ENCODE results near the gene GLIS1.

The GLIS1 gene

DNA sequence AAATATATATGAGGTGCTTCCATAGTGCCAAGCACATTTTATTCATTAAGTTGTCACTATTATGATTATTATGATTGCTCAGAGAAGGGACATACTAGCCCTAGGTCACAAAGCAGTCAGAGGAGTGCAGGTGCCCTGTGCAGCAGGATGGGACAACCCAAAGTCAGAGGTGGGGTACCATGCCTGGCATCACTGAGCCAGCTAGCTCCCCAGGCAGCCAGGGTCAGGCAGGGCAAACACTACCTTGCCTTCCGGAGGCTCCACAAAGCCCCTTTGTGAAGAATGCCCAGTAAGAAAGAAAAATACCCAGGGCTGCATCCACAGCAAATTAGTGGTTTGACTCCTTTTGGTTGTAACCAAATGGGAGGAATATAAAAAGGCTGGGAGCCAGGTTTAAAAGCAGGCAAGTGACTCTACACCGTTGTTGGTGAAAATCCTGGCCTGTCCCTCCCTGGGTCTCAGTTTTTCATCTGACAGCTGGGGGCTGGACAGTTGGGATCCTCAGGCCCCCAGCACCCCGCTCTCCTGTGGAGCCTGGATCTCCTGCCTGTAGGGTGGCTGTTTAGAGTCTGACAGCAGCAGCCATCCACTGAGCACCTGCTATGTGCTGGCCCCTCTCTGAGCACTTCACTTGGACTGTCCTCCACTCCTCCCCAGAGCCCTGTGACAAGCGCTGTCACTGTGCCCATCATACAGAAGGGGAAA is 98.8 kb downstream of the GLIS1 start:
- Histone ChIP-seq H3K9me3 (ENCODE audit: insufficient read depth, low read length, severe bottlenecking) (no peaks in the 10 kb centered on the region), H3K4me1 (ENCODE audit: insufficient read depth, low read length) (no peaks in the 10 kb centered on the region), H3K9ac (ENCODE audit: low read depth, low read length) (no peak overlapping the region), H3K36me3 (ENCODE audit: insufficient read depth, low read length) (no peaks in the 10 kb centered on the region), H3K4me3 (ENCODE audit: low read depth in 1 of 2, low read length in 2 of 2) (no peak overlapping the region), H3K27ac (ENCODE audit: low read length) (no peak overlapping the region), H3K79me2 (ENCODE audit: insufficient read depth, low read length) (no peaks in the 10 kb centered on the region), H2AFZ (ENCODE audit: low read depth, low read length) (no peak overlapping the region), H4K20me1 (ENCODE audit: insufficient read depth, low read length) (no peaks in the 10 kb centered on the region), H3K4me2 (ENCODE audit: insufficient read depth, low read length) (no peak overlapping the region), H3K27me3 (ENCODE audit: insufficient read depth, low read length, poor library complexity) (peaks cover 6% of the 10 kb centered on the region)
- DNase-seq (no peak), ATAC-seq (ENCODE audit: insufficient read depth, low read depth) (no peak)
- no peak for TF ChIP-seq EZH2 (IDR thresholded peaks at IDR 0.05; ENCODE audit: borderline replicate concordance, low read depth, low read length, severe bottlenecking)

DNA sequence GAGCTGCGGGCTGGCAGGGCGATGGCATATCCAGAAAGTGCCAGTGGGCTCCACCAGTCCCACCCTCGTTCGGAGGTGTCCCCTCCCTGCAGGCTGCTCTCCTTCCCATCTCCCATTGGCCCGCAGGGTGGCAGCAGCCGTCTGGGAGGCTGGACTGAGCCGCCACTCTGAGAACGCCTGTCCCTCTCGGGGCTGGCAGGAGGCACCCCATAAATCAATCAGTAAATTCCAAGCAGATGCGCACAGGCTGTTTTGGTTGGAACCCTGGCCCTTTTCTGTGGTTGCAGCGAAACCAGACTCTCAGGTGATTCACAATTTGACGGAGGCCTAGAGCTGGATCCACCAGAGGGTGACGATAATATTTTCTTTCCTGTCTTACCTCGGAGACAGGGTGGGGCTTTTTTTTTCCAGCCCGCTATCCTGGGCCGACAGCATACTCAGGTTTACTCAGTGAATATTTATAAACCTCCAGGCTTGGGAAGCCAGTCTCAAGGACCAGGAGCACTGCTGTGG is 99.7 kb downstream of the GLIS1 start:
- ATAC-seq (ENCODE audit: insufficient read depth, low read depth) (no peak), DNase-seq (no peak)
- Histone ChIP-seq H3K4me3 (ENCODE audit: low read depth in 1 of 2, low read length in 2 of 2) (no peak overlapping the region), H3K4me1 (ENCODE audit: insufficient read depth, low read length) (no peaks in the 10 kb centered on the region), H3K27me3 (ENCODE audit: insufficient read depth, low read length, poor library complexity) (peaks cover 10% of the 10 kb centered on the region), H4K20me1 (ENCODE audit: insufficient read depth, low read length) (no peaks in the 10 kb centered on the region), H3K79me2 (ENCODE audit: insufficient read depth, low read length) (no peaks in the 10 kb centered on the region), H3K4me2 (ENCODE audit: insufficient read depth, low read length) (no peak overlapping the region), H2AFZ (ENCODE audit: low read depth, low read length) (no peak overlapping the region), H3K27ac (ENCODE audit: low read length) (no peak overlapping the region), H3K36me3 (ENCODE audit: insufficient read depth, low read length) (no peaks in the 10 kb centered on the region), H3K9ac (ENCODE audit: low read depth, low read length) (no peak overlapping the region), H3K9me3 (ENCODE audit: insufficient read depth, low read length, severe bottlenecking) (no peaks in the 10 kb centered on the region)
- TF ChIP-seq, protein P1, sequence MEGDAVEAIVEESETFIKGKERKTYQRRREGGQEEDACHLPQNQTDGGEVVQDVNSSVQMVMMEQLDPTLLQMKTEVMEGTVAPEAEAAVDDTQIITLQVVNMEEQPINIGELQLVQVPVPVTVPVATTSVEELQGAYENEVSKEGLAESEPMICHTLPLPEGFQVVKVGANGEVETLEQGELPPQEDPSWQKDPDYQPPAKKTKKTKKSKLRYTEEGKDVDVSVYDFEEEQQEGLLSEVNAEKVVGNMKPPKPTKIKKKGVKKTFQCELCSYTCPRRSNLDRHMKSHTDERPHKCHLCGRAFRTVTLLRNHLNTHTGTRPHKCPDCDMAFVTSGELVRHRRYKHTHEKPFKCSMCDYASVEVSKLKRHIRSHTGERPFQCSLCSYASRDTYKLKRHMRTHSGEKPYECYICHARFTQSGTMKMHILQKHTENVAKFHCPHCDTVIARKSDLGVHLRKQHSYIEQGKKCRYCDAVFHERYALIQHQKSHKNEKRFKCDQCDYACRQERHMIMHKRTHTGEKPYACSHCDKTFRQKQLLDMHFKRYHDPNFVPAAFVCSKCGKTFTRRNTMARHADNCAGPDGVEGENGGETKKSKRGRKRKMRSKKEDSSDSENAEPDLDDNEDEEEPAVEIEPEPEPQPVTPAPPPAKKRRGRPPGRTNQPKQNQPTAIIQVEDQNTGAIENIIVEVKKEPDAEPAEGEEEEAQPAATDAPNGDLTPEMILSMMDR (IDR thresholded peaks at IDR 0.05; ENCODE audit: borderline replicate concordance, extremely low read depth, low read length, poor library complexity, severe bottlenecking) = no peak
- TF ChIP-seq EZH2 (IDR thresholded peaks at IDR 0.05; ENCODE audit: borderline replicate concordance, low read depth, low read length, severe bottlenecking) = no peak

DNA sequence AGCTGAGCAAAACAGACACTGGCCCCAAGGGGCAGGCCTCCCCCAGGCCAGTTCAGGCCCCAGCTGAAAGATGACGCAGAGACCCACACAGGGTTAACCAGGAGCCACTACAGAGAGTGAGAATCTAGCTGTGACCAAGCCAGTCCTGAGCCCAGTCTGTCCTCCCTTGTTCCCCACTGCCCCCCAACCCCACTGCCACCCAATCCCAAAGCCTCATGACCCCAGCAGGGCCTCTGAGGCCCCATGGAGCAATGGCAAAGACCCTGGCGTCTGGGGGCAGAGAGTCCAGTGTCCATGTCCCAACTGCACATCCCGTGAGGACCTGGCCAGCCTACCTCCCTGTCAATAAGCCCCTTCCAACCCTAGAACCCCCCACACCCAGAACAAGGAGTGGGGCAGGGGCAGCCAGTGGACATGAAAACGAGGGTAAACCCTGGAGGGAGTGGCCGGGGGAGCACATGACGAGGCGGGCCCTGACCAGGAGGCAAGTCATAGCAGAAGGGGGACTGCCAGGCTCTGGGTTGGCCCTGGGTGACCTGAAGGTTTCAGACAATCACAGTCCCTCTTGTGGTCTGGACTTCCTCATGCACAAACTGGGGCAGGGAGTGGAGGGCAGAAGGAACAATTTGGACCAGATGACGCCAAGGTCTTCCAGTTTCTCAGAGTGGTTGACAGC is 100.5 kb downstream of the GLIS1 start:
- ATAC-seq (ENCODE audit: insufficient read depth, low read depth) = no peak
- Histone ChIP-seq H3K9me3 (ENCODE audit: insufficient read depth, low read length, severe bottlenecking) (no peaks in the 10 kb centered on the region), H3K27me3 (ENCODE audit: insufficient read depth, low read length, poor library complexity) (peaks cover 10% of the 10 kb centered on the region), H3K27ac (ENCODE audit: low read length) (no peak overlapping the region), H3K4me2 (ENCODE audit: insufficient read depth, low read length) (no peak overlapping the region), H4K20me1 (ENCODE audit: insufficient read depth, low read length) (no peaks in the 10 kb centered on the region), H3K36me3 (ENCODE audit: insufficient read depth, low read length) (no peaks in the 10 kb centered on the region), H3K9ac (ENCODE audit: low read depth, low read length) (no peak overlapping the region), H3K4me1 (ENCODE audit: insufficient read depth, low read length) (no peaks in the 10 kb centered on the region), H3K4me3 (ENCODE audit: low read depth in 1 of 2, low read length in 2 of 2) (no peak overlapping the region), H3K79me2 (ENCODE audit: insufficient read depth, low read length) (no peaks in the 10 kb centered on the region), H2AFZ (ENCODE audit: low read depth, low read length) (no peak overlapping the region)
- no peak for DNase-seq
- TF ChIP-seq EZH2 (IDR thresholded peaks at IDR 0.05; ENCODE audit: borderline replicate concordance, low read depth, low read length, severe bottlenecking) = no peak
- TF ChIP-seq, protein P1 (IDR thresholded peaks at IDR 0.05; ENCODE audit: borderline replicate concordance, extremely low read depth, low read length, poor library complexity, severe bottlenecking) = no peak

All from DND-41 (cell line).